ENCODE data around the gene PFDN2.

The PFDN2 gene

GRCh38 chr1:161117759-161118581 lies at the start of gene PFDN2, which contains the start of gene NIT1:
Gene PFDN2, minus strand, starts transcription at chr1:161118037. Its CDS starts 11 bp downstream, at chr1:161118026.
Gene NIT1, plus strand, starts transcription at chr1:161118105. Its CDS starts 72 bp downstream, at chr1:161118177.
- in situ Hi-C loops (cut with HindIII; ENCODE audit: low pct_unique_long_range_greater_than_20kb, low sequenced_read_pairs), result no loop called here
- DNase-seq (ENCODE audit: low read depth in 1 of 2, low spot score in 1 of 2), result peak; percentile 83 to 88
- TF ChIP-seq JUND (IDR thresholded peaks at IDR 0.05; ENCODE audit: low read depth), result no peak

GRCh38 chr1:161166669-161167548 lies 49.1 kb upstream of the PFDN2 start:
- in situ Hi-C loops (cut with HindIII; ENCODE audit: low pct_unique_long_range_greater_than_20kb, low sequenced_read_pairs), result no loop called here
- DNase-seq (ENCODE audit: low read depth in 1 of 2, low spot score in 1 of 2), result no peak
- no peak for TF ChIP-seq JUND (IDR thresholded peaks at IDR 0.05; ENCODE audit: low read depth)

GRCh38 chr1:161165742-161166668 lies 48.2 kb upstream of the PFDN2 start, which contains the start of gene PPOX:
Gene PPOX, plus strand, starts transcription at chr1:161166426. Its CDS starts 422 bp downstream, at chr1:161166848.
- in situ Hi-C loops (cut with HindIII; ENCODE audit: low pct_unique_long_range_greater_than_20kb, low sequenced_read_pairs), result no loop called here
- peak; percentile 93 to 99 for DNase-seq (ENCODE audit: low read depth in 1 of 2, low spot score in 1 of 2)
- TF ChIP-seq JUND (IDR thresholded peaks at IDR 0.05; ENCODE audit: low read depth), result no peak

- TF ChIP-seq JUND (IDR thresholded peaks at IDR 0.05; ENCODE audit: low read depth), result no peak
- DNase-seq (ENCODE audit: low read depth in 1 of 2, low spot score in 1 of 2), result no peak
- in situ Hi-C loops (cut with HindIII; ENCODE audit: low pct_unique_long_range_greater_than_20kb, low sequenced_read_pairs), result no loop called here
Observed at GRCh38 chr1:161164901-161165610, 47.2 kb upstream of the PFDN2 start.

- no peak for TF ChIP-seq JUND (IDR thresholded peaks at IDR 0.05; ENCODE audit: low read depth)
- DNase-seq (ENCODE audit: low read depth in 1 of 2, low spot score in 1 of 2), result no peak
- in situ Hi-C loops (cut with HindIII; ENCODE audit: low pct_unique_long_range_greater_than_20kb, low sequenced_read_pairs), result no loop called here
Observed at GRCh38 chr1:161163793-161164192, 46.0 kb upstream of the PFDN2 start.

- in situ Hi-C loops (cut with HindIII; ENCODE audit: low pct_unique_long_range_greater_than_20kb, low sequenced_read_pairs), result no loop called here
- TF ChIP-seq JUND (IDR thresholded peaks at IDR 0.05; ENCODE audit: low read depth), result no peak
- DNase-seq (ENCODE audit: low read depth in 1 of 2, low spot score in 1 of 2), result no peak
Observed at GRCh38 chr1:161162806-161163205, 45.0 kb upstream of the PFDN2 start.

- in situ Hi-C loops (cut with HindIII; ENCODE audit: low pct_unique_long_range_greater_than_20kb, low sequenced_read_pairs), result no loop called here
- no peak for DNase-seq (ENCODE audit: low read depth in 1 of 2, low spot score in 1 of 2)
- no peak for TF ChIP-seq JUND (IDR thresholded peaks at IDR 0.05; ENCODE audit: low read depth)
Observed at GRCh38 chr1:161162052-161162451, 44.2 kb upstream of the PFDN2 start.

GRCh38 chr1:161161652-161162051 lies 43.8 kb upstream of the PFDN2 start:
- DNase-seq (ENCODE audit: low read depth in 1 of 2, low spot score in 1 of 2), result no peak
- no peak for TF ChIP-seq JUND (IDR thresholded peaks at IDR 0.05; ENCODE audit: low read depth)
- in situ Hi-C loops (cut with HindIII; ENCODE audit: low pct_unique_long_range_greater_than_20kb, low sequenced_read_pairs), result no loop called here

GRCh38 chr1:161160671-161161145 lies 42.9 kb upstream of the PFDN2 start:
- no peak for DNase-seq (ENCODE audit: low read depth in 1 of 2, low spot score in 1 of 2)
- in situ Hi-C loops (cut with HindIII; ENCODE audit: low pct_unique_long_range_greater_than_20kb, low sequenced_read_pairs), result no loop called here
- TF ChIP-seq JUND (IDR thresholded peaks at IDR 0.05; ENCODE audit: low read depth), result no peak

- TF ChIP-seq JUND (IDR thresholded peaks at IDR 0.05; ENCODE audit: low read depth), result no peak
- DNase-seq (ENCODE audit: low read depth in 1 of 2, low spot score in 1 of 2), result no peak
- in situ Hi-C loops (cut with HindIII; ENCODE audit: low pct_unique_long_range_greater_than_20kb, low sequenced_read_pairs), result no loop called here
Observed at GRCh38 chr1:161159913-161160243, 42.0 kb upstream of the PFDN2 start.
